GM20431 (cell line): Measurements from ENCODE around the gene UCN2.

Experiments
- in situ Hi-C: fragments of 300-500 bp; cut with MseI, MboI; formaldehyde crosslinking; loops from one replicate; pipeline ENCODE4 v1.15.0; 2020; ENCODE audit warnings: low sequenced_read_pairs; ENCODE audit not compliant: unreplicated experiment

Gene UCN2

DNA sequence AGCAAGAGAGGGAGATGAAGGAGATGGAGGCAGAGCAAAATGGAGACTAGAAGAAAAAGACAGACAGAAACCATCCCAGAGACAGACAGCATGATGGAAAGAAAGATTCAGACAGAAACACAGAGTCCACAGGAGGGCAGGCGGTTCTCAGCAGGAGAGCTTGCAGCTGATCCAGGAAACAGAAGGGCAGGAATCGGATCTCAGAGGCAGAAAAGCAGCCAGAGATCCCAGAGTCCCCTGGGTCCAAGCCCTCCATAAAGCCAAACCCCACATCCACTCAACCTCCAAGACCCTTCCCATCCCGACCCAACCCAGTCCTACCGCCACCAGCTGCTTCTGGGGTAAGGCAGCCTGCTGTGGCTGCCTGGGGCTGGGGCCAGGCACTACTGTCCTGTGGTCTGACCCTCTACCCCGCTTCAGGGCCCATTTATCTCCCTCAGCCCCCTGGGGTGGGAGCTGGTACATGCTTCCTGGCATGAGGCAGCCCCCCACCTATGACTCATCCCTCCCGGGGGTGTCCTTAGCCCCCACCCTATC, at the start of gene UCN2:
UCN2 (minus strand) TSS at position 400 of the 537 bp plus-strand sequence. CDS start 657 bp downstream, outside the sequence.
- in situ Hi-C loops, result no loop called here

- in situ Hi-C loops, result no loop called here
Observed at GRCh38 chr3:48612309-48612708, 48.7 kb upstream of the UCN2 start.

DNA sequence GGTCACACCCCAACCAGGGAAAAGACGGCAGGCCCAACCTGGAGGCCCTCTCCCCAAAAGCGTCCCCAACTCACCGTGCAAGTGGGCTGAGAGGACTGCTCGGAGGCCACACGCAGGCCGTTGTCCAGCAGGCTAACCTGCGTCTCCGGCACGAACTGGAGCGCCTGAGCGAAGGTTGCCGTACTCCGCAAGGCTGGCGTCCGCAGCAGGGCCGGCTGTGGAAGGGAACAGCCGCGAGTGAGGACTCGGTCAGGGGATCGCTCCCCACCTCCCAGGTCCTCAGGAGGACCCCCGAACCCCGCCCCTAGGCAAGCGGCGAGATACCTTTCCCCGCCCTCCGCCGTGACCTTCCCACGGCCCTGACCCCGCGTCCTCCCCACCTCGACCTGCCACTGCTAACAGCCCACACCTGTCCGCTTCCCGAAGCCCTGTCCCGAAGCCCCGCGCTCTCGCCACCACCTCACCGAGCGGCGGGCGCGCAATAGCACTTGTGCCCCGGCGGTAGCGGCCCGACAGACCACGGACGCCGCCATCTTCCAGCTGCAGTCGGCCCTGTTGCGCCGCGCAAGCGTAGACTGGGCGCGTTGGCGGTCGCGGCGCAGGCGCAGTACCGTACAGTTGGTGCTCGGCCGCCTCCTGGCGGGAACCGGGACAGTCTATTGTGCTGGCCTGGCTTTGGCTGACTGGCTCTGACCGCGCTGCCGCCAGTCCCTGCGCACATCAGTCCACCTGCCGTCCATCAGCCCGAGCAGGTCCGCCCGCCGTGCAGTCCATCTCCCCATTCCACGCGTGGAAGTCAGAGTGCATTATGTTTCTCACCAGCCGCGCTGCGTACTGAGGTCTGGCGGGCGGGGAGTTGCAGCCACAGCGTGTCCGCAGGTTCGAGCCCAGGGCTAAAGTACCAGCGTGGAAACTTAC, 45.8 kb upstream of the UCN2 start, which contains the start of gene UQCRC1:
UQCRC1 (minus strand) TSS at position 559 of the 918 bp plus-strand sequence; CDS start at position 533, 26 bp downstream.
- in situ Hi-C loops, result no loop called here

DNA sequence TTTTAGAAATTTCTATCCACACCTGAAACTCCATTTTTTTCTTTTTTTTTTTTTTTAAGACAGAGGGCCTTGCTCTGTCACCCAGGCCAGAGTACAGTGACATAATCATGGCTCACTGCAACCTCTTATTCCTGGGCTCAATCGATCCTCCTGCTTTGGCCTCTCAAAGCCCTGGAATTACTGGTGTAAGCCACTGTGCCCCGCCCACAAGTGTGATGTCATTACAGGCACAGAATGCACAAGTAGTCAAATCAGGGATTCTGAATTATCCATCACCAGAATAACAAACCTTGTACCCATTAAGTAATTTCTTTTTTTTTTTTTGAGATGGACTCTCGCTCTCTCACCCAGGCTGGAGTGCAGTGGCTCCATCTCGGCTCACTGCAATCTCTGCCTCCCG, 43.9 kb upstream of the UCN2 start:
- in situ Hi-C loops, result no loop called here

DNA sequence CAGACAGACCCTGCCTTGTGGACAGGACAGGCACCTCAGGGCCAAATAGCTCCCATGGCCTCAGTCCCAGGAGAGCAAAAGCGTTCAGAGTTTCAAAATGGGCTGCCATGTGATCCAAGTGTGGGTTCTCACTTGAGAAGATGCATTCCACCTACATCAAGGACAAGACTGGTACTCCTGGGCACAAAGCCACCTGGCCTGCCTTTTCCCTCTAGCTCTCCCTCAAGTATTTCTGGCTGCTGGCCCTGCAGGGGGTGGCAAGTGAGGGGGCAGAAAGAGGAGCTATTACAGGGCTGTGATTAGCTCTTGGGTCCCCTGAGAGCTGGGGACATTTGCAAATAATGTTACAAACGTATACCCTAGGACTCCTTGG, 38.0 kb upstream of the UCN2 start:
- in situ Hi-C loops, result no loop called here

- in situ Hi-C loops, result no loop called here
Observed at GRCh38 chr3:48600711-48601621, 37.4 kb upstream of the UCN2 start.

DNA sequence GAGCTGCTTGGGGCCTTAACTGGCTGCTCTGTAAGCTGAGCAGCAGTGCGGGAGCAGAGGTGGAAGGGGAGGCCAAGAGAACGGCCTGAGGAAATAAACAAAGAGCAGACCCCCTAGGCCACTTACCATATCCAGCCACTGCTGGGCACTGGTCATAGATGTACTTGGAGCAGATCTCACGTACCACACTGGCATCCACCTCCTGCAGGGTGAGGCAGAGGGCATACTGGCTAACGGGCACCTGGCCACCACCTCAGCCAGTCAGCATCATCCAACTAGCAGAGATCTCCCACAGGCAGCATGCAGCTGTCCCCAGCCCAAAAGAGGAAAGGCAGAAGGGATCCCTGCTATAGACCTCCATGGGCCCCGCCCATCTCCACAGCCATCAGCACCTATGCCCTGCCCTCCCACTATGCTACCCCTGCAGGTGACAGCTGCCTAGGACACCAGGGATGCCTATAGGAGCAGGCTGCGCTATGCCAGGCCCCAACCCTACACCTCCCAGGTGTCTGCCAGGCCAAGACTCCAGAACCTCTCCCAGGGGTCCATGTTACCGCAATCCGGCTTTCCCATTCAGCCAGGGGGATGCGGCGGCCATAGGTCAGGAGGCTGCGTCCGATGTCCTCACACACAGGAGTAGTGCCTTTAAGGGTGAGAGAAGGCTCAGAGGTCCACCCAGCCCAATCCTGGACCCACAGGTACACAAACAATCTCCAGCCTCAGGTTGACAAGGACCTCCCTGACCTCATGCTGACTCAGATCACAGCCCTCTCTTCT, 36.1 kb upstream of the UCN2 start:
- in situ Hi-C loops, result no loop called here

GRCh38 chr3:48599077-48599501, 35.5 kb upstream of the UCN2 start:
- in situ Hi-C loops, result no loop called here

DNA sequence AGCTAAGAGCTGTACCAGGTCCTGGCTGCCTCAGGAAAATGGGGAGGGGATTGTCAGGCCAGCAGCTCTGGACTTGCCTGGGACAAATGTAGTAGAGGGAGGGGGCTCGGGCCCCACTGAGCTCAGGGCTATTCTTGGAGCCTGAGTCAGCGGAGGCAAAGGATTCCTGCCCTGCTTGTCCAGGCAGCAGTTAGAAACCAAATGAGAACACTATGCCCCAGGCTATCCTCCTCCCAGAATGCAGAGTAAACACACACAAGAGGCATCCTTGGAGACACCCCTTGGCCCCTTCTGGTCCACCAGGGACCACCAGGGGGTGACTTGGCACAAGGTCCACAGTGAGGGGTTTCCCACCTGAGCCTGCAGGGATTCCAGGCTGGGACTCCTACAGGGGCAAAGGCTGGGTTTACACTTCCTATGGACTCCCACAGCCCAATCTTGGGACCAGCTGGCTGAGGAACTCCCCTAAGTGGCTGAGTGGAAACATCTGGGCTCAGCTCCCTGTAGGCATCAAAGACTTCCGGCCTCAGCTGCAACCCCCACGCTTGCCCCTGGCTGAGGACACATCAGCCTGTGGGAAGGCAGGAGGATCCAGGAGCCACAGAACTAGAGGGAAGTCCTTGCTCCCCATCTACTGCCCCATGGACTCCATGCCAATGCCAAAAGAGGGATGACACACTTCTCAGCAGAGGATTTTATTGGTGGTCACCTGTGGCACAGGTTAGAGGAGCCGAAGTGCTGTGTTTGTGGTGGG, 34.9 kb upstream of the UCN2 start:
- in situ Hi-C loops, result no loop called here

DNA sequence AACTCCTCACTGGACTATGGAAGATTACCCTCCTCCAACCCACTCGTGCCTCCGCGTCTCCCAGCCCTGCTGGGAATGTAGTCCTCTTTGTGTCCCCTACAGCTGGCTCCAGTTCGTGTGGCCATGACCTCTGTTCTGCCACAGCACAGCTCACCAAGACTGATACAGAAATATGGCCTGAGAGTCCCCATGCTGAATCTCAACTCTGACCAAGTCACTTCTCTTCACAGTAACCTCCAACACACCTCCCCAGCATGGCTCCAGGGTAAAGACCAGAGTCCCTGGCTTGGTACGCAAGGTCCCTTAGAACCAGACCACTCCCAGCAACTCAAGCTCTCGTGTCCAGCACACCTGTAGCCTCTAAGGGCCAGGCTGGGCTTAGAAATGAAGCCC, 33.8 kb upstream of the UCN2 start:
- in situ Hi-C loops, result no loop called here

GRCh38 chr3:48596676-48597407, 33.3 kb upstream of the UCN2 start:
- in situ Hi-C loops, result no loop called here

DNA sequence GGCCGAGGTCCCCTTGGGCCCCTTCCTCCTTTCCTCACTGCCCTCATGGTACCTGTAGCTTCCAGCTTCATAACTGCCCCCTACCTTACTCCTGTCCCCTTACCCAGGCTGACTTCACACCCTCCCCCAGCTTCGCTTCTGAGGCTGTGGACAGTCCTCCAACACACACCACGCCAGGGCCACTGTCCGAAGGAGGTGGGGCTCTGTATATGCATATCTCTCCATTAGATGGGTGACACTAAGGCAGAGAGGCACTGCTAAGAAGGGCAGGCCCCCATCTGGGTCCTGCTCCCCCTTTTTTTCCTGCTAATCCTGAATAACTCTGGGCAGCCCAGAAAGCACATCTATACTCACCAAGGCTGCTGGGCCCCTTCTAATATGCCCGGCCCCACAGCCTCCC, 32.6 kb upstream of the UCN2 start:
- in situ Hi-C loops, result no loop called here

- in situ Hi-C loops, result no loop called here
Observed at GRCh38 chr3:48595526-48596121, 32.0 kb upstream of the UCN2 start.

- in situ Hi-C loops, result no loop called here
Observed at GRCh38 chr3:48595075-48595525, 31.5 kb upstream of the UCN2 start, which contains the start of gene COL7A1. TSS of gene COL7A1 (minus strand) at chr3:48595329. CDS start at chr3:48595159, 170 bp downstream.

DNA sequence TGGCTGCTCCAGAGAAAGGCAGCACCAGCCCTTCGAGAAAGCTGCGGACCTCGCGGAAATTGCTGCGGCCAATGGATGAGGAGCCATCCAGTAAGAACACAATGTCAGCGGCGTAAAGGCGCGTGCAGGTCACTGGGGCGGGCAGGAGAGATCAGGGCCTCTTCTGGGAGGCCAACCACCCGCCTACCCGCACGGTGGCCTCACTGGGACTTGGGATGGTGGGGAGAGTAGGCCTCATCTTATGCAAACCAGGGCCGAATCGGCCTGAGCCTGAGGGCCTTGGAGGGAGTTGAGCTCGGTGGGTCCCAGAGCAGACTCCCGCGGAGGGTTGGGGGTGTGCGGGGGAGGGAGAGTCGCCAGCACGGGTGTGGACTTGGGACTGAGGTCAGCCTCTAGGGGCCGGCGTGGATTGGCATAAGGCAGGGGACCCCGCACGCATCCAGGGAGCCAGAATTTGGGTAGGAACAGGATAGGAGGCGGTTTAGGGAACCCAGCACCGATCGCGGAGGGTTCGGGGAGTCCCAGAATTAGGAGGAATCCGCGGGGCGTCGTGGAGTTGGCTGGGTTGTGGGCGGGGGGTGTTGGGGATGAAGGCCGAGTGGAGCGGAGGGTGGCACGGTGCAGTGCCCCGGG, 31.0 kb upstream of the UCN2 start:
- in situ Hi-C loops, result no loop called here

DNA sequence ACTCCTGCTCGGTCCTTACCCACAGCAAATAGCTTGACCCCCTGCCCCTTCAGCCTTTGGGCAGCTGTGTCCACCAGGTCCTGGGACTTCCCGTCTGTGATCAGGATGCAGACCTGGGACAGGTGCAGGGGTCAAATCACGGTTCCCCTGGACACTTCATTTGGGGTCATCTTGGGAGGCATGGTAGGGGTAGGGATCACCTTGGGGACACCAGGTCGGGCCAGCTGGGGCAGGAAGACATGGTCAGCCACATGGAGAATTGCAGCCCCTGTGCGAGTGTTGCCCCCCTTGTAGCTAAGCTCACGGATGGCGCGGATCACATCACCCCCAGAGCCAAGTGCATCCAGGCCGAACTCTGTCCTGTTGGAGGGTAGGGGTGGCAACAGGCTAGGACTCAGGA, 29.8 kb upstream of the UCN2 start:
- in situ Hi-C loops, result no loop called here

DNA sequence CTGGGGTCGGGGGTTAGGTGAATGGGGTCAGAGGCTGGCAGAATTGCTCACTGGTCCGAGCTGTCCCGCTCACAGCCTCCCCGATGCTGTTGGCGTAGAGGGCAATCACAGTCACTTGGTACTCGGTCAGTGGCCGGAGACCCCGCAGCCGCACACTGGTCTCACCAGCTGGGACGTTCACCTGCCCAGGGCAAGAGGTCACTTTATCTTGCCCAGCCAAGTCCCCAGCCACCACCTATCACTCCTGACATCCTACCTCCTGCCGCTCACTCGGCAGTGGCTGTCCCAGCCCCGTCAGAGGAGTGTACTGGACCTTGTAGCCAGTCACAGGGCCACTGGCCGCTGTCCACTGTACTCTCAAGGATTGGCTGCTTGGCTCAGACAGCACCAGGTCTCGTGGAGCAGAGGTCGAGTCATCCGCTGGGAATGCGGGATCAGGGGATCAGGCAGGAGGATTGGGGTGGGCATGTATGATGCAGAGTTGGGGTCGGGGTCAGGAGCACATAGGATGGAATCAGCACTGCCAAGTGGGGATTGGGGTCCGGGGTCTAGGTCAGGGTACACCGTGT, 29.0 kb upstream of the UCN2 start:
- in situ Hi-C loops, result no loop called here
